Measurements from ENCODE around the gene SLC2A9.

DNA sequence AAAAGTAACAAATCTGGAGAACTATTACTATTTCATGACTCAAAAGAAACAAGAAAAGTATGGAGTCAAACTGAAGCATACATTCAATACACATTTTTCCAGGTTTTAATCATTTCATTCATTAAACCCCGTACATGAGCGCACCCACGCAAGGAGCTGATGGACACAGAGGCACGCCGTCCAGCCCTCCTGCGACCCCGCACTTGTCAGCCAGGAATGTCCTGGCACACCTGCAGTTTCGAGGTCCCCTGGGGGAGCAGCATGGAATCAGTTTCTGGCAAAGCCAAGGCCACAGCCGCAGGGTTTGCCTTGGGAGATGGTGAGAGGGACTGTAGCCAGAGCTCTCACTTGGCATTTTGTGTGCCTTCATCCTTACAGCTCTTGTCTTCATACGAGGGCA, 12.8 kb upstream of the SLC2A9 start:
- TF ChIP-seq, protein P1, sequence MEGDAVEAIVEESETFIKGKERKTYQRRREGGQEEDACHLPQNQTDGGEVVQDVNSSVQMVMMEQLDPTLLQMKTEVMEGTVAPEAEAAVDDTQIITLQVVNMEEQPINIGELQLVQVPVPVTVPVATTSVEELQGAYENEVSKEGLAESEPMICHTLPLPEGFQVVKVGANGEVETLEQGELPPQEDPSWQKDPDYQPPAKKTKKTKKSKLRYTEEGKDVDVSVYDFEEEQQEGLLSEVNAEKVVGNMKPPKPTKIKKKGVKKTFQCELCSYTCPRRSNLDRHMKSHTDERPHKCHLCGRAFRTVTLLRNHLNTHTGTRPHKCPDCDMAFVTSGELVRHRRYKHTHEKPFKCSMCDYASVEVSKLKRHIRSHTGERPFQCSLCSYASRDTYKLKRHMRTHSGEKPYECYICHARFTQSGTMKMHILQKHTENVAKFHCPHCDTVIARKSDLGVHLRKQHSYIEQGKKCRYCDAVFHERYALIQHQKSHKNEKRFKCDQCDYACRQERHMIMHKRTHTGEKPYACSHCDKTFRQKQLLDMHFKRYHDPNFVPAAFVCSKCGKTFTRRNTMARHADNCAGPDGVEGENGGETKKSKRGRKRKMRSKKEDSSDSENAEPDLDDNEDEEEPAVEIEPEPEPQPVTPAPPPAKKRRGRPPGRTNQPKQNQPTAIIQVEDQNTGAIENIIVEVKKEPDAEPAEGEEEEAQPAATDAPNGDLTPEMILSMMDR (IDR thresholded peaks at IDR 0.05) = no peak
- no peak for TF ChIP-seq POLR2A (IDR thresholded peaks at IDR 0.05)
